K562 (cell line): ENCODE results near the gene SYCP3. TPM values are rescaled to one million over a fixed set of nuclear protein-coding genes. Genes with fewer than 3 reads are reported as not detected.
A peak's percentile ranks its signal among the peaks of the same experiment; 100 is the strongest.

Experiments used
- ATAC-seq: fragments of 200-7000 bp; cut with Tn5 transposase; 3 replicates; pipeline ENCODE4 v1.9.1; 2020; ENCODE audit warnings: moderate library complexity
- BruUV-seq: library from RNA; stranded (reverse); fragments of 400-500 nt; replicated peaks from 2 replicates; lab custom pipeline; 2021; lab: Mats Ljungman, UMichigan
- CTCF ChIA-PET: fragments of 300-600 bp; formaldehyde crosslinking; extraction: SDS; loops from one replicate; lab custom pipeline; 2021; ENCODE audit warnings: low intra/inter-chr PET ratio; lab: Yijun Ruan, JAX
- POLR2A ChIA-PET: fragments of 300-600, 350-650 bp; sonication (Branson Sonifier 250); formaldehyde crosslinking; extraction: SDS; loops from one replicate; lab custom pipeline; 2021; ENCODE audit warnings: antibody characterized with exemption, inconsistent platforms; lab: Yijun Ruan, JAX
- DNase-seq, 4 experiments: peaks; one replicate each; pipeline versions ENCODE4 v3.0.0 to v3.0.0-alpha.2; 2011 to 2018; ENCODE audit warnings: low spot score in 3 of 4, mixed read lengths in 3 of 4; ENCODE audit errors: extremely low read depth in 1 of 4
- FAIRE-seq: peaks from 2 replicates; lab custom pipeline; 2011; peaks lifted over from hg19 to GRCh38; lab: Jason Lieb, UNC
- H2AFZ ChIP-seq: 2 replicates; pipeline ENCODE4 v1.6.0; 2011; ENCODE audit warnings: low read depth, low read length, control low read depth, inconsistent platforms
- H3K27ac ChIP-seq: fragments of 200-600 bp; 3 replicates; pipeline ENCODE4 v1.8.0; 2011; ENCODE audit warnings: low read depth, mild to moderate bottlenecking, control low read depth, inconsistent platforms, low read length, moderate library complexity, mixed read lengths; ENCODE audit errors: extremely low read depth
- H3K27me3 ChIP-seq, 2 experiments: fragments of 300-600 bp in 1 of 2; 2 replicates in 1 of 2; 3 replicates in 1 of 2; pipeline versions ENCODE4 v1.6.0 to v1.8.0; 2011; ENCODE audit warnings: inconsistent platforms in 2 of 2, low read length in 2 of 2, mild to moderate bottlenecking in 1 of 2, mixed read lengths in 1 of 2, moderate library complexity in 1 of 2; ENCODE audit not compliant: control insufficient read depth in 2 of 2, insufficient read depth in 2 of 2
- H3K36me3 ChIP-seq: fragments of 300-600 bp; 3 replicates; pipeline ENCODE4 v1.8.0; 2011; ENCODE audit warnings: mild to moderate bottlenecking, low read length, inconsistent platforms; ENCODE audit not compliant: control insufficient read depth, insufficient read depth
- H3K4me1 ChIP-seq, 2 experiments: fragments of 200-600 bp in 1 of 2; replicated peaks in 1 of 2; 2 replicates in 1 of 2; 3 replicates in 1 of 2; pipeline versions ENCODE4 v1.5.1 to v1.8.0; 2011; ENCODE audit warnings: inconsistent platforms in 2 of 2, low read length in 2 of 2, mild to moderate bottlenecking in 1 of 2, mixed read lengths in 1 of 2, moderate library complexity in 1 of 2; ENCODE audit not compliant: control insufficient read depth in 2 of 2, insufficient read depth in 2 of 2
- H3K4me2 ChIP-seq: 2 replicates; pipeline ENCODE4 v1.6.1; 2011; ENCODE audit warnings: low read length, control low read depth, inconsistent platforms, mixed read lengths; ENCODE audit not compliant: insufficient read depth
- H3K4me3 ChIP-seq: fragments of 200-600 bp; sonication (generic), shearing (Covaris generic); 2 replicates; pipeline ENCODE4 v1.5.1; 2016; ENCODE audit warnings: control low read depth, inconsistent platforms
- H3K79me2 ChIP-seq: fragments of 200-600 bp; 3 replicates; pipeline ENCODE4 v1.8.0; 2011; ENCODE audit warnings: low read length, inconsistent platforms; ENCODE audit not compliant: control insufficient read depth, insufficient read depth
- H3K9ac ChIP-seq, 2 experiments: 2 replicates each; pipeline versions ENCODE4 v1.6.0 to v1.6.1; 2011; ENCODE audit warnings: low read depth in 2 of 2, low read length in 2 of 2, control low read depth in 1 of 2, inconsistent platforms in 1 of 2, mild to moderate bottlenecking in 1 of 2, mixed read lengths in 1 of 2; ENCODE audit not compliant: insufficient read depth in 1 of 2
- H3K9me1 ChIP-seq: one replicate; pipeline ENCODE4 v1.6.0; 2011; ENCODE audit warnings: inconsistent platforms, mild to moderate bottlenecking, low read length, moderate library complexity; ENCODE audit not compliant: control insufficient read depth, insufficient read depth
- H3K9me3 ChIP-seq: replicated peaks from 2 replicates; pipeline ENCODE4 v1.5.1; 2011; ENCODE audit warnings: low read depth, low read length, inconsistent platforms; ENCODE audit not compliant: control insufficient read depth, insufficient read depth
- H4K20me1 ChIP-seq: replicated peaks from 2 replicates; pipeline ENCODE4 v1.6.1; 2011; ENCODE audit warnings: low read length, inconsistent platforms, mixed read lengths; ENCODE audit not compliant: control insufficient read depth, insufficient read depth
- C11orf30 ChIP-seq: fragments of 450-650 bp; IDR thresholded peaks from 2 replicates; pipeline ENCODE4 v1.6.1; 2016; ENCODE audit warnings: low read depth, mild to moderate bottlenecking
- CHD2 ChIP-seq: IDR thresholded peaks from 2 replicates; pipeline ENCODE4 v1.6.1; 2011; ENCODE audit warnings: low read depth, low read length
- HSF4 ChIP-seq: fragments of 250-450 bp; sonication (Bioruptor Pico); IDR thresholded peaks from 2 replicates; pipeline ENCODE4 v2.1.2; 2022; ENCODE audit warnings: mild to moderate bottlenecking, moderate library complexity, borderline replicate concordance
- SMARCE1 ChIP-seq: fragments of 450-650 bp; IDR thresholded peaks from 2 replicates; pipeline ENCODE4 v1.7.1; 2016; ENCODE audit warnings: mild to moderate bottlenecking
- TARDBP ChIP-seq: fragments of 450-650 bp; IDR thresholded peaks from 2 replicates; pipeline ENCODE4 v1.6.1; 2016
- YY1 ChIP-seq, 3 experiments: IDR thresholded peaks; 2 replicates each; pipeline ENCODE4 v1.6.1; 2011; ENCODE audit warnings: low read length in 2 of 3, mild to moderate bottlenecking in 2 of 3, moderate library complexity in 2 of 3, borderline replicate concordance in 1 of 3, control low read depth in 1 of 3, low read depth in 1 of 3; ENCODE audit not compliant: insufficient read depth in 3 of 3, insufficient replicate concordance in 2 of 3, control insufficient read depth in 1 of 3, insufficient read length in 1 of 3; ENCODE audit errors: extremely low read depth in 1 of 3
- ZNF592 ChIP-seq: fragments of 450-650 bp; IDR thresholded peaks from 2 replicates; pipeline ENCODE4 v1.6.1; 2017; ENCODE audit warnings: antibody characterized with exemption, mild to moderate bottlenecking
- WGBS: fragments of 100-300 bp; shearing (Covaris generic); methylation state at CpG from one replicate; pipeline ENCODE4 v1.1.6; 2016; ENCODE audit warnings: low coverage, mixed read lengths; ENCODE audit not compliant: insufficient coverage; ENCODE audit errors: missing lambda C conversion rate; 5-methylcytosine and 5-hydroxymethylcytosine counted together
- in situ Hi-C: fragments of 300-500 bp; cut with MboI; formaldehyde crosslinking; loops from 4 replicates; pipeline ENCODE4 v1.15.0; 2018; ENCODE audit warnings: inconsistent platforms, mixed read lengths
- intact Hi-C: fragments of 100-400 bp; cut with micrococcal nuclease; formaldehyde crosslinking; loops from 2 replicates; pipeline ENCODE4 v1.14.2; 2022
- polyA plus RNA-seq, 8 experiments: library from polyadenylated mRNA; depleted of rRNA in 4 of 8; stranded (reverse) in 5 of 8; unstranded in 3 of 8; fragments of >200 nt; fragmentation: Nextera tagmentation in 2 of 8; fragmentation: Illumina TruSeq in 1 of 8; extraction: Ambion mirVana in 2 of 8; extraction: Trizol in 1 of 8; gene quantifications; 2 replicates each; pipeline versions ENCODE4 v1.2.1 to v1.2.3, GENCODE V29; 2011 to 2014; ENCODE audit warnings: inconsistent platforms in 1 of 8, missing spikeins in 1 of 8
- total RNA-seq, 7 experiments: library from RNA; depleted of rRNA in 6 of 7; stranded (reverse); fragments of >200 nt in 6 of 7; fragmentation: Illumina TruSeq in 2 of 7; extraction: Trizol in 2 of 7; gene quantifications; 2 replicates each; pipeline versions ENCODE4 v1.2.1 to v1.2.3, GENCODE V29; 2011 to 2021; ENCODE audit warnings: low replicate concordance in 1 of 7
- TF ChIP-seq, protein P1 (sequence below): fragments of 450-650 bp; IDR thresholded peaks from 2 replicates; pipeline ENCODE4 v1.6.1; 2016
- TF ChIP-seq, protein P2 (sequence below): fragments of 250-450 bp; sonication (Bioruptor Pico); IDR thresholded peaks from 2 replicates; pipeline ENCODE4 v1.8.0; 2021; ENCODE audit warnings: borderline replicate concordance, mild to moderate bottlenecking, moderate library complexity; ENCODE audit not compliant: poor library complexity, severe bottlenecking
- TF ChIP-seq, protein P3 (sequence below), 2 experiments: IDR thresholded peaks in 1 of 2; conservative IDR thresholded peaks in 1 of 2; 2 replicates each; pipeline ENCODE4 v1.6.1; 2016; ENCODE audit warnings: low read depth in 2 of 2, mild to moderate bottlenecking in 1 of 2, missing compliant biosample characterization in 1 of 2, missing genetic modification characterization in 1 of 2, moderate library complexity in 1 of 2

Gene SYCP3
- total and polyA plus RNA-seq, 9 of the 15 experiments (the other 6 are each of a cell fraction or from before 2014, with no cell fraction given) = 0.11 to 0.25 (median 0.22) TPM; not detected in 4

- no peaks in the 10 kb centered on the region; the same call in 1 of the 2 replicates for H4K20me1 ChIP-seq
- POLR2A ChIA-PET = interaction anchor here (0.6 to 1.2 kb wide), 4 partner anchors 15 to 421 kb away, joined by 3 to 4 read pairs (median 4); no protein-coding TSS in a partner anchor
- no TSS peak for BruUV-seq
- in situ Hi-C loops = no loop called here
- intact Hi-C loops = no loop called here
- H3K4me3 ChIP-seq = peak overlapping the region; percentile 87
- no peaks in the 10 kb centered on the region for H3K9me1 ChIP-seq
- FAIRE-seq (peak; percentile 26), DNase-seq (peak in 2 of 4 experiments; percentile 32 to 42), ATAC-seq (no peak)
- H3K9me3 ChIP-seq = no peaks in the 10 kb centered on the region
- peak overlapping the region; percentile 93 for H3K4me2 ChIP-seq
- peak overlapping the region in 1 of 2 experiments; percentile 93; a peak in 2 of 4 replicates for H3K9ac ChIP-seq
- WGBS = 15% methylated on average over 2 of the region's 2 CpGs
- peaks cover 11 to 33% of the 10 kb centered on the region in 2 experiments for H3K4me1 ChIP-seq
- CTCF ChIA-PET = no interaction called here
- peaks cover 23% of the 10 kb centered on the region; the same call in 2 of the 3 replicates for H3K36me3 ChIP-seq
- H3K27ac ChIP-seq = peak overlapping the region; percentile 52
- no peaks in the 10 kb centered on the region for H3K27me3 ChIP-seq
- no peak overlapping the region for H2AFZ ChIP-seq
- TF ChIP-seq YY1 (IDR thresholded peaks at IDR 0.05; ENCODE audit: borderline replicate concordance in 1 of 3, control insufficient read depth in 1 of 3, extremely low read depth in 1 of 3, insufficient read depth in 3 of 3, insufficient read length in 1 of 3, insufficient replicate concordance in 2 of 3, low read depth in 1 of 3, low read length in 2 of 3) = peak in 1 of 3 experiments; percentile 76
- TF ChIP-seq, protein P1, sequence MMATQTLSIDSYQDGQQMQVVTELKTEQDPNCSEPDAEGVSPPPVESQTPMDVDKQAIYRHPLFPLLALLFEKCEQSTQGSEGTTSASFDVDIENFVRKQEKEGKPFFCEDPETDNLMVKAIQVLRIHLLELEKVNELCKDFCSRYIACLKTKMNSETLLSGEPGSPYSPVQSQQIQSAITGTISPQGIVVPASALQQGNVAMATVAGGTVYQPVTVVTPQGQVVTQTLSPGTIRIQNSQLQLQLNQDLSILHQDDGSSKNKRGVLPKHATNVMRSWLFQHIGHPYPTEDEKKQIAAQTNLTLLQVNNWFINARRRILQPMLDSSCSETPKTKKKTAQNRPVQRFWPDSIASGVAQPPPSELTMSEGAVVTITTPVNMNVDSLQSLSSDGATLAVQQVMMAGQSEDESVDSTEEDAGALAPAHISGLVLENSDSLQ = peak; percentile 54
- 0 out of 2 replicates have a peak, but pooled peaks have one; percentile 35 for TF ChIP-seq ZNF592
- 0 out of 2 replicates have a peak, but pooled peaks have one; percentile 8 for TF ChIP-seq SMARCE1
- TF ChIP-seq, protein P2, sequence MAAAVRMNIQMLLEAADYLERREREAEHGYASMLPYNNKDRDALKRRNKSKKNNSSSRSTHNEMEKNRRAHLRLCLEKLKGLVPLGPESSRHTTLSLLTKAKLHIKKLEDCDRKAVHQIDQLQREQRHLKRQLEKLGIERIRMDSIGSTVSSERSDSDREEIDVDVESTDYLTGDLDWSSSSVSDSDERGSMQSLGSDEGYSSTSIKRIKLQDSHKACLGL = no peak
- TF ChIP-seq TARDBP = no peak
- TF ChIP-seq, protein P3, sequence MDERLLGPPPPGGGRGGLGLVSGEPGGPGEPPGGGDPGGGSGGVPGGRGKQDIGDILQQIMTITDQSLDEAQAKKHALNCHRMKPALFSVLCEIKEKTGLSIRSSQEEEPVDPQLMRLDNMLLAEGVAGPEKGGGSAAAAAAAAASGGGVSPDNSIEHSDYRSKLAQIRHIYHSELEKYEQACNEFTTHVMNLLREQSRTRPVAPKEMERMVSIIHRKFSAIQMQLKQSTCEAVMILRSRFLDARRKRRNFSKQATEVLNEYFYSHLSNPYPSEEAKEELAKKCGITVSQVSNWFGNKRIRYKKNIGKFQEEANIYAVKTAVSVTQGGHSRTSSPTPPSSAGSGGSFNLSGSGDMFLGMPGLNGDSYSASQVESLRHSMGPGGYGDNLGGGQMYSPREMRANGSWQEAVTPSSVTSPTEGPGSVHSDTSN (CRISPR knock-in tag; IDR thresholded peaks at IDR 0.05; ENCODE audit: low read depth) = no peak
- TF ChIP-seq, protein P3 (tag; conservative IDR thresholded peaks at IDR 0.05; ENCODE audit: low read depth) = peak; percentile 57; the same call in 1 of the 2 replicates
- no peak for TF ChIP-seq CHD2
- TF ChIP-seq HSF4 = no peak
- TF ChIP-seq C11orf30 = no peak
- H3K79me2 ChIP-seq = peaks cover 71% of the 10 kb centered on the region
Measured at GRCh38 chr12:101700299-101700820, 38.9 kb downstream of the SYCP3 start.
